Panc1 (cell line): Measurements from ENCODE around the gene ELMOD3. TPM values are rescaled to one million over a fixed set of nuclear protein-coding genes. Genes with fewer than 3 reads are reported as not detected.
A peak's percentile ranks its signal among the peaks of the same experiment; 100 is the strongest.

ENCODE experiments used
- ATAC-seq: fragments of 200-7000 bp; cut with Tn5 transposase; 2 replicates; pipeline ENCODE4 v1.9.1; 2020; ENCODE audit warnings: mild to moderate bottlenecking, moderate library complexity
- BruUV-seq: library from RNA; stranded (reverse); fragments of 400-500 nt; replicated peaks from 2 replicates; lab custom pipeline; 2021; lab: Mats Ljungman, UMichigan
- CTCF ChIA-PET: fragments of 300-600 bp; sonication (Branson Sonifier 250); formaldehyde crosslinking; loops from one replicate; lab custom pipeline; 2022; ENCODE audit warnings: antibody characterized with exemption; lab: Charles Lee
- POLR2A ChIA-PET: fragments of 300-600 bp; sonication (Branson Sonifier 250); formaldehyde crosslinking; loops from one replicate; lab custom pipeline; 2022; ENCODE audit warnings: antibody characterized with exemption; lab: Charles Lee
- DNase-seq: peaks from one replicate; pipeline ENCODE4 v3.0.0-alpha.2; 2010; ENCODE audit warnings: low read depth, low spot score
- H3K27ac ChIP-seq: 2 replicates; pipeline ENCODE4 v1.5.1; 2011; ENCODE audit warnings: mild to moderate bottlenecking, low read length, inconsistent platforms
- H3K27me3 ChIP-seq: fragments of 200-500 bp; sonication (Bioruptor generic); 2 replicates; pipeline ENCODE4 v1.6.0; 2014; ENCODE audit warnings: low read length, inconsistent platforms; ENCODE audit not compliant: control insufficient read depth, insufficient read depth
- H3K36me3 ChIP-seq: fragments of 200-500 bp; sonication (Bioruptor generic); 2 replicates; pipeline ENCODE4 v1.5.1; 2014; ENCODE audit warnings: inconsistent platforms, mild to moderate bottlenecking, low read length, moderate library complexity; ENCODE audit not compliant: control insufficient read depth, insufficient read depth
- H3K4me1 ChIP-seq: 2 replicates; pipeline ENCODE4 v1.5.1; 2011; ENCODE audit warnings: inconsistent platforms, mild to moderate bottlenecking, low read length, moderate library complexity; ENCODE audit not compliant: control insufficient read depth, insufficient read depth
- H3K4me3 ChIP-seq, 2 experiments: 2 replicates each; pipeline ENCODE4 v1.5.1; 2011 to 2012; ENCODE audit warnings: low read depth in 2 of 2, low read length in 2 of 2, mild to moderate bottlenecking in 2 of 2, inconsistent platforms in 1 of 2, moderate library complexity in 1 of 2
- H3K9me3 ChIP-seq: fragments of 200-500 bp; sonication (Bioruptor generic); 2 replicates; pipeline ENCODE4 v1.5.1; 2014; ENCODE audit warnings: low read depth, mild to moderate bottlenecking, inconsistent platforms, low read length, moderate library complexity; ENCODE audit not compliant: control insufficient read depth, insufficient read depth
- POLR2AphosphoS5 ChIP-seq: IDR thresholded peaks from 2 replicates; pipeline ENCODE4 v1.6.1; 2012; ENCODE audit warnings: mild to moderate bottlenecking, low read depth, low read length, moderate library complexity
- SIN3A ChIP-seq: IDR thresholded peaks from 2 replicates; pipeline ENCODE4 v1.6.1; 2012; ENCODE audit warnings: low read depth, mild to moderate bottlenecking, low read length, moderate library complexity, borderline replicate concordance; ENCODE audit not compliant: insufficient read depth
- TCF7L2 ChIP-seq: IDR thresholded peaks from 2 replicates; pipeline ENCODE4 v1.6.1; 2011; ENCODE audit warnings: mild to moderate bottlenecking, low read depth, low read length, inconsistent platforms
- in situ Hi-C: cut with HindIII; loops from 2 replicates; pipeline ENCODE4 v1.10.0; 2016; ENCODE audit warnings: low sequenced_read_pairs, low pct_unique_long_range_greater_than_20kb
- intact Hi-C: fragments of 100-400 bp; cut with micrococcal nuclease; formaldehyde crosslinking; loops from one replicate; pipeline ENCODE4 v1.10.0; 2022; ENCODE audit not compliant: unreplicated experiment
- total RNA-seq: library from RNA; stranded (reverse); gene quantifications from one replicate; pipeline ENCODE4 v1.2.1, GENCODE V29; 2021; ENCODE audit not compliant: unreplicated experiment
- TF ChIP-seq, protein P1 (sequence below): fragments of 450-650 bp; IDR thresholded peaks from 2 replicates; pipeline ENCODE4 v1.5.1; 2017; ENCODE audit warnings: mild to moderate bottlenecking
- TF ChIP-seq, protein P2 (sequence below), 2 experiments: IDR thresholded peaks; 2 replicates each; pipeline ENCODE4 v1.6.1; 2011 to 2012; ENCODE audit warnings: low read depth in 2 of 2, control low read depth in 1 of 2, low read length in 1 of 2, mild to moderate bottlenecking in 1 of 2, moderate library complexity in 1 of 2; ENCODE audit not compliant: insufficient read depth in 1 of 2

Gene ELMOD3
- total RNA-seq, 1 experiment from 2014 or later = 14.8 TPM

DNA sequence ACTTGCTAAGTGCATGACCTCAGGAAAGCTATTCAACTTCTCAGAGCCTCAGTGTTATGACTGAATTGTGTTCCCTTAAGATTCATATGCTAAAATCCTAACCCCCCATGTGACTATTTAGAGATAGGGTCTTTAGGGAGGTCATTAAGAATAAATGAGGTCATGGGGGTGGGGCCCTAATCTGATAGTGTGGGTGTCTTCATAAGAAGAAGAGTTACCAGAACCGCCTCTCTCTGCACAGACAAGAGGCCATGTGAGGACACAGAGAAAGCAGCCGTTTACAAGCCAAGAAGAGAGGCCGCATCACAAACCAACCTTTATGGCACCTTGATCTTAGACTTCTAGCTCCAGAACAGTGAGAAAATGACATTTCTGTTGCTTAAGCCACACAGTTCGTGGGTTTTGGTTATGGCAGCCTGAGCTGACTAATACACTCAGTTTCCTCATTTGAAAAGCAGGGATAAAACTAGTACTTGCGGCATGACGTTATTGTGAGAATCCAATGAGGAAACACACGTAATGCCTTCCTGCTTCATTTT lies 73.8 kb downstream of the ELMOD3 start:
- CTCF ChIA-PET = interaction anchor here (0.6 kb wide), 1 partner anchor 61 kb away, joined by 5 read pairs; no protein-coding TSS in a partner anchor

DNA sequence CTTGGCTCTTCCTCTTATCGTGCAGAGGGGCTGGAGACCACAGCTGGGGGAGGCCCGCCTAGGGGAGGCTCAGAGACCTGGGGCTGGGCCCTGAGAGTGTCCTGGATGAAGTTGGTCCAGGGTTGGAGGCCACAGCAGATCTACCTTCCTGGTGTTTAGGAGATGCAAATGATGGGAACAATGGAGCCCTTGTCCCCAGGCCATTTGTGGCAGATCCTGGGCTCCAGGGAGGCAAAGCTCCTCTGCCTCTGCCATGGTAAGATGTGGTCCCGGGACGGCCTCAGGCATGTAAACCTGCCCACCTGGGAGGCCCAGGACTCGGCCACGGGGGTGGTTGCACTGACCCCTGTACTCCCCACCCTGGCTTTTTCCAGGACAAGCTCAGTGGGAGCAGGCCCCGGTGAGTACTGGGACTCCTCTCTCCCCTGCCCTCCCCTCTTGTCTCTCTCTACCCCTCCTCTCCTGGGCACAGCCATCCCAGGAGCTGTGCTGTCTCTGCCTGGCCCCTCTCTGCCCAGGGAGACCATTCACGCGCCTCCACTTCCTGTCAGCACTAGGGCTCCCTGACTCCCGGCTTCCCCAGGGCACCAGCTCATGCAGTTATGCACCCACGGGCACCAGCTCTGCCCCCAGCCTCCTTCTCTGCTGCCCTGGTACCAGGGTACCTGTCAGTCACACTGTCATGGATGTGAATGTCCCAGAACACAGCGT lies 74.8 kb downstream of the ELMOD3 start:
- no TSS peak for BruUV-seq
- in situ Hi-C loops (no loop called here), intact Hi-C loops (loop anchor here (10.0 kb wide), 1 partner anchor 65 kb away; no protein-coding TSS in a partner anchor)
- no peaks in the 10 kb centered on the region for H3K9me3 ChIP-seq
- no peak for ATAC-seq
- ChIA-PET CTCF (interaction anchor here (0.6 kb wide), 1 partner anchor 60 kb away, joined by 5 read pairs; no protein-coding TSS in a partner anchor), POLR2A (interaction anchor here (0.6 to 2.0 kb wide), 4 partner anchors 87 to 119 kb away, joined by 3 to 9 read pairs (median 5); no protein-coding TSS in a partner anchor)
- peaks cover 40% of the 10 kb centered on the region for H3K4me1 ChIP-seq
- H3K27ac ChIP-seq = peak overlapping the region; percentile 87
- no peak overlapping the region for H3K4me3 ChIP-seq
- TF ChIP-seq TCF7L2 (no peak), SIN3A (no peak), POLR2AphosphoS5 (no peak)
- TF ChIP-seq, protein P1, sequence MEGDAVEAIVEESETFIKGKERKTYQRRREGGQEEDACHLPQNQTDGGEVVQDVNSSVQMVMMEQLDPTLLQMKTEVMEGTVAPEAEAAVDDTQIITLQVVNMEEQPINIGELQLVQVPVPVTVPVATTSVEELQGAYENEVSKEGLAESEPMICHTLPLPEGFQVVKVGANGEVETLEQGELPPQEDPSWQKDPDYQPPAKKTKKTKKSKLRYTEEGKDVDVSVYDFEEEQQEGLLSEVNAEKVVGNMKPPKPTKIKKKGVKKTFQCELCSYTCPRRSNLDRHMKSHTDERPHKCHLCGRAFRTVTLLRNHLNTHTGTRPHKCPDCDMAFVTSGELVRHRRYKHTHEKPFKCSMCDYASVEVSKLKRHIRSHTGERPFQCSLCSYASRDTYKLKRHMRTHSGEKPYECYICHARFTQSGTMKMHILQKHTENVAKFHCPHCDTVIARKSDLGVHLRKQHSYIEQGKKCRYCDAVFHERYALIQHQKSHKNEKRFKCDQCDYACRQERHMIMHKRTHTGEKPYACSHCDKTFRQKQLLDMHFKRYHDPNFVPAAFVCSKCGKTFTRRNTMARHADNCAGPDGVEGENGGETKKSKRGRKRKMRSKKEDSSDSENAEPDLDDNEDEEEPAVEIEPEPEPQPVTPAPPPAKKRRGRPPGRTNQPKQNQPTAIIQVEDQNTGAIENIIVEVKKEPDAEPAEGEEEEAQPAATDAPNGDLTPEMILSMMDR = no peak
- TF ChIP-seq, protein P2, sequence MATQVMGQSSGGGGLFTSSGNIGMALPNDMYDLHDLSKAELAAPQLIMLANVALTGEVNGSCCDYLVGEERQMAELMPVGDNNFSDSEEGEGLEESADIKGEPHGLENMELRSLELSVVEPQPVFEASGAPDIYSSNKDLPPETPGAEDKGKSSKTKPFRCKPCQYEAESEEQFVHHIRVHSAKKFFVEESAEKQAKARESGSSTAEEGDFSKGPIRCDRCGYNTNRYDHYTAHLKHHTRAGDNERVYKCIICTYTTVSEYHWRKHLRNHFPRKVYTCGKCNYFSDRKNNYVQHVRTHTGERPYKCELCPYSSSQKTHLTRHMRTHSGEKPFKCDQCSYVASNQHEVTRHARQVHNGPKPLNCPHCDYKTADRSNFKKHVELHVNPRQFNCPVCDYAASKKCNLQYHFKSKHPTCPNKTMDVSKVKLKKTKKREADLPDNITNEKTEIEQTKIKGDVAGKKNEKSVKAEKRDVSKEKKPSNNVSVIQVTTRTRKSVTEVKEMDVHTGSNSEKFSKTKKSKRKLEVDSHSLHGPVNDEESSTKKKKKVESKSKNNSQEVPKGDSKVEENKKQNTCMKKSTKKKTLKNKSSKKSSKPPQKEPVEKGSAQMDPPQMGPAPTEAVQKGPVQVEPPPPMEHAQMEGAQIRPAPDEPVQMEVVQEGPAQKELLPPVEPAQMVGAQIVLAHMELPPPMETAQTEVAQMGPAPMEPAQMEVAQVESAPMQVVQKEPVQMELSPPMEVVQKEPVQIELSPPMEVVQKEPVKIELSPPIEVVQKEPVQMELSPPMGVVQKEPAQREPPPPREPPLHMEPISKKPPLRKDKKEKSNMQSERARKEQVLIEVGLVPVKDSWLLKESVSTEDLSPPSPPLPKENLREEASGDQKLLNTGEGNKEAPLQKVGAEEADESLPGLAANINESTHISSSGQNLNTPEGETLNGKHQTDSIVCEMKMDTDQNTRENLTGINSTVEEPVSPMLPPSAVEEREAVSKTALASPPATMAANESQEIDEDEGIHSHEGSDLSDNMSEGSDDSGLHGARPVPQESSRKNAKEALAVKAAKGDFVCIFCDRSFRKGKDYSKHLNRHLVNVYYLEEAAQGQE (IDR thresholded peaks at IDR 0.05; ENCODE audit: insufficient read depth in 1 of 2, low read depth in 2 of 2, low read length in 1 of 2) = no peak
- H3K27me3 ChIP-seq = no peaks in the 10 kb centered on the region
- H3K36me3 ChIP-seq = no peaks in the 10 kb centered on the region
- no peak for DNase-seq

More for the DNA sequence above, 73.8 kb downstream of the ELMOD3 start:
- TF ChIP-seq TCF7L2 (no peak), SIN3A (no peak), POLR2AphosphoS5 (no peak)
- TF ChIP-seq, protein P2 (IDR thresholded peaks at IDR 0.05; ENCODE audit: insufficient read depth in 1 of 2, low read depth in 2 of 2, low read length in 1 of 2) = no peak
- TF ChIP-seq, protein P1 = no peak
- Histone ChIP-seq H3K27ac (peak overlapping the region; percentile 87; the same call in 1 of the 2 replicates), H3K36me3 (no peaks in the 10 kb centered on the region), H3K9me3 (no peaks in the 10 kb centered on the region), H3K4me1 (peaks cover 31% of the 10 kb centered on the region), H3K27me3 (no peaks in the 10 kb centered on the region), H3K4me3 (no peak overlapping the region)
- POLR2A ChIA-PET = interaction anchor here (1.0 to 2.0 kb wide), 2 partner anchors 111 to 120 kb away, joined by 3 to 6 read pairs; no protein-coding TSS in a partner anchor
- ATAC-seq (no peak), DNase-seq (no peak)
- in situ Hi-C loops = no loop called here
- no TSS peak for BruUV-seq
- intact Hi-C loops = loop anchor here (10.0 kb wide), 1 partner anchor 66 kb away; no protein-coding TSS in a partner anchor
